K562 (cell line): ENCODE measurements around the gene TMED6. TPM values are rescaled to one million over a fixed set of nuclear protein-coding genes. Genes with fewer than 3 reads are reported as not detected.

ENCODE experiments used
- CHD4 ChIP-seq: fragments of 200-600 bp; sonication (generic); IDR thresholded peaks from 3 replicates; pipeline ENCODE4 v1.6.1; 2012; ENCODE audit warnings: low read depth, mild to moderate bottlenecking, mixed read lengths, low read length, inconsistent platforms; ENCODE audit not compliant: insufficient read depth, insufficient replicate concordance, poor library complexity, severe bottlenecking
- DMBX1 ChIP-seq: fragments of 250-450 bp; sonication (Bioruptor Pico); IDR thresholded peaks from 2 replicates; pipeline ENCODE4 v1.8.0; 2022; ENCODE audit warnings: inconsistent platforms, mild to moderate bottlenecking, moderate library complexity, borderline replicate concordance
- ETV1 ChIP-seq: fragments of 450-650 bp; conservative IDR thresholded peaks from 2 replicates; pipeline ENCODE4 v1.6.1; 2016; ENCODE audit warnings: missing genetic modification characterization, control low read depth, low read depth, missing compliant biosample characterization
- HDAC8 ChIP-seq: fragments of 450-650 bp; IDR thresholded peaks from 2 replicates; pipeline ENCODE4 v1.6.1; 2016; ENCODE audit warnings: mild to moderate bottlenecking, missing genetic modification characterization, moderate library complexity, missing compliant biosample characterization
- HNRNPH1 ChIP-seq: fragments of 200-400 bp; formaldehyde crosslinking; optimal IDR thresholded peaks from 2 replicates; pipeline ENCODE3; 2017; ENCODE audit warnings: low read depth, mild to moderate bottlenecking, low read length, moderate library complexity
- JUNB ChIP-seq: fragments of 450-650 bp; formaldehyde crosslinking; conservative IDR thresholded peaks from 2 replicates; pipeline ENCODE4 v1.4.0; 2020; ENCODE audit warnings: mild to moderate bottlenecking
- NFIX ChIP-seq: fragments of 250-450 bp; sonication (Bioruptor Pico); IDR thresholded peaks from 2 replicates; pipeline ENCODE4 v1.4.0; 2020; ENCODE audit warnings: low read depth, mild to moderate bottlenecking, moderate library complexity
- NR3C1 ChIP-seq: sonication (generic); formaldehyde crosslinking; IDR thresholded peaks from 2 replicates; pipeline ENCODE4 v1.8.1; 2022; ENCODE audit warnings: missing genetic modification reagents
- PHF20 ChIP-seq: fragments of 450-650 bp; IDR thresholded peaks from 2 replicates; pipeline ENCODE4 v1.6.1; 2018; ENCODE audit not compliant: partially characterized antibody
- POLR2B ChIP-seq: fragments of 450-650 bp; IDR thresholded peaks from 2 replicates; pipeline ENCODE4 v1.6.1; 2018; ENCODE audit warnings: low read depth; ENCODE audit not compliant: partially characterized antibody
- POLR2G ChIP-seq: fragments of 200-400 bp; formaldehyde crosslinking; IDR thresholded peaks from 2 replicates; pipeline ENCODE4 v1.6.1; 2017; ENCODE audit warnings: low read depth, mild to moderate bottlenecking, antibody characterized with exemption, low read length, moderate library complexity
- RFX1 ChIP-seq: fragments of 450-650 bp; IDR thresholded peaks from 2 replicates; pipeline ENCODE4 v1.6.1; 2016; ENCODE audit warnings: mild to moderate bottlenecking, moderate library complexity
- TARDBP ChIP-seq: fragments of 450-650 bp; IDR thresholded peaks from 2 replicates; pipeline ENCODE4 v1.6.1; 2016
- TRIM28 ChIP-seq: fragments of 450-650 bp; IDR thresholded peaks from 2 replicates; pipeline ENCODE4 v1.6.1; 2017
- U2AF1 ChIP-seq: fragments of 200-400 bp; formaldehyde crosslinking; optimal IDR thresholded peaks from 2 replicates; pipeline ENCODE3; 2017; ENCODE audit warnings: mild to moderate bottlenecking, low read depth, low read length, moderate library complexity
- ZC3H4 ChIP-seq: sonication (generic); formaldehyde crosslinking; IDR thresholded peaks from 2 replicates; pipeline ENCODE4 v1.9.0; 2021; ENCODE audit warnings: missing genetic modification reagents, borderline replicate concordance
- ZNF24 ChIP-seq: fragments of 450-650 bp; IDR thresholded peaks from 2 replicates; pipeline ENCODE4 v1.6.1; 2016
- ZNF436 ChIP-seq: fragments of 250-450, 450-650 bp; sonication (Bioruptor Pico); formaldehyde crosslinking; IDR thresholded peaks from 2 replicates; pipeline ENCODE4 v1.7.0; 2020; ENCODE audit warnings: mild to moderate bottlenecking
- ZNF445 ChIP-seq: fragments of 250-450 bp; sonication (Bioruptor Pico); IDR thresholded peaks from 2 replicates; pipeline ENCODE4 v1.4.0; 2020; ENCODE audit warnings: low read depth, mild to moderate bottlenecking, moderate library complexity
- ZNF75A ChIP-seq: fragments of 450-650 bp; formaldehyde crosslinking; IDR thresholded peaks from 2 replicates; pipeline ENCODE4 v1.4.0; 2020; ENCODE audit warnings: mild to moderate bottlenecking
- polyA plus RNA-seq, 8 experiments: library from polyadenylated mRNA; depleted of rRNA in 4 of 8; stranded (reverse) in 5 of 8; unstranded in 3 of 8; fragments of >200 nt; fragmentation: Nextera tagmentation in 2 of 8; fragmentation: Illumina TruSeq in 1 of 8; extraction: Ambion mirVana in 2 of 8; extraction: Trizol in 1 of 8; gene quantifications; 2 replicates each; pipeline versions ENCODE4 v1.2.1 to v1.2.3, GENCODE V29; 2011 to 2014; ENCODE audit warnings: inconsistent platforms in 1 of 8, missing spikeins in 1 of 8
- total RNA-seq, 7 experiments: library from RNA; depleted of rRNA in 6 of 7; stranded (reverse); fragments of >200 nt in 6 of 7; fragmentation: Illumina TruSeq in 2 of 7; extraction: Trizol in 2 of 7; gene quantifications; 2 replicates each; pipeline versions ENCODE4 v1.2.1 to v1.2.3, GENCODE V29; 2011 to 2021; ENCODE audit warnings: low replicate concordance in 1 of 7
- TF ChIP-seq, protein P1 (sequence below): IDR thresholded peaks from 2 replicates; pipeline ENCODE4 v1.6.1; 2012; ENCODE audit warnings: low read depth, low read length, improper control_type of control experiment, borderline replicate concordance
- TF ChIP-seq, protein P2 (sequence below): fragments of 150-350 bp; IDR thresholded peaks from 2 replicates; pipeline ENCODE4 v1.6.1; 2014; ENCODE audit warnings: low read depth, mild to moderate bottlenecking, low read length, borderline replicate concordance
- TF ChIP-seq, protein P3 (sequence below), 2 experiments: fragments of 450-650 bp; IDR thresholded peaks; 2 replicates each; pipeline ENCODE4 v1.6.1; 2016

TMED6 gene
- total and polyA plus RNA-seq, 9 of the 15 experiments (the other 6 are each of a cell fraction or from before 2014, with no cell fraction given), result 0.14 to 0.45 (median 0.25) TPM; not detected in 2

DNA sequence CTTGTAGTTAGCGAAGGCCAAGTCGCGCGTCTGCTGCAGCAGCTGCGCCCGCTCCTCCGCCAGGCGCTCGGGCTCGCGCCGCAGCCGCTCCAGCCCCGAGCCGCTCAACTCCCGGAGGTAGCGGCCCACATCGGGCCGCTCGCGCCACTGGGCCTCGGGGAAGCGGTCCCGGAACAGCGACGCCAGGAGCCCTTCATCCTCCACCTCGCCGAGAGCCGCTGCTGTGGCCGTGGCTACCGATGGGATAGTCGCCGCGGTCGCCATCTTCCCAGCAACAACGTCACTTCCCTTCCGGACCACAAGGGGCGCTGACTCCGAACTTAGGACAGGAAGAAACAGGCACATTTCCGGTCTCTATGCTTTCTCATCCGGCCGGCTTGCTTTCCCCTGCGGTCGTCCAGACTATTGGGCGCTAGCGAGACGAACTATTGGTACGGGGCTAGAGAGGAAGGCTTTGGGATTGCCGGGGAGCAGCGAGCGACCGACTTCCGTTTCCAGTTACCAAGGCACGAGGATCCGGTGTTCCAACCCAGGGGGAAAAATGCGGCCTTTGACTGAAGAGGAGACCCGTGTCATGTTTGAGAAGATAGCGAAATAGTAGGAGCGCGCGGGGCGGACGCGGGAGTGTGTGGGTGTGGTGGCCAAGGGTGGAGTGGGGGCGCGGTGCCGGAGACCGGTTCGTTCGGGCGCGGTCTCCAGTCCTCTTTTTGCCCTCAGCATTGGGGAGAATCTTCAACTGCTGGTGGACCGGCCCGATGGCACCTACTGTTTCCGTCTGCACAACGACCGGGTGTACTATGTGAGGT, 12.1 kb downstream of the TMED6 start, which contains the start of the genes COG8 and NIP7 (continued):
- TF ChIP-seq NR3C1 (no peak), ZNF75A (CRISPR knock-in tag) (no peak), TARDBP (0 out of 2 replicates have a peak, but pooled peaks have one; percentile 40), PHF20 (peak; percentile 88), RFX1 (no peak), ZNF436 (no peak), POLR2B (peak; percentile 89), JUNB (no peak), ZNF445 (CRISPR knock-in tag) (no peak), TRIM28 (no peak), ZNF24 (no peak), DMBX1 (CRISPR knock-in tag) (no peak), HNRNPH1 (no peak), POLR2G (peak; percentile 97), NFIX (CRISPR knock-in tag) (no peak), HDAC8 (no peak), ZC3H4 (CRISPR knock-in tag) (no peak), ETV1 (tag) (peak; percentile 98), CHD4 (no peak), U2AF1 (no peak)
- TF ChIP-seq, protein P1, sequence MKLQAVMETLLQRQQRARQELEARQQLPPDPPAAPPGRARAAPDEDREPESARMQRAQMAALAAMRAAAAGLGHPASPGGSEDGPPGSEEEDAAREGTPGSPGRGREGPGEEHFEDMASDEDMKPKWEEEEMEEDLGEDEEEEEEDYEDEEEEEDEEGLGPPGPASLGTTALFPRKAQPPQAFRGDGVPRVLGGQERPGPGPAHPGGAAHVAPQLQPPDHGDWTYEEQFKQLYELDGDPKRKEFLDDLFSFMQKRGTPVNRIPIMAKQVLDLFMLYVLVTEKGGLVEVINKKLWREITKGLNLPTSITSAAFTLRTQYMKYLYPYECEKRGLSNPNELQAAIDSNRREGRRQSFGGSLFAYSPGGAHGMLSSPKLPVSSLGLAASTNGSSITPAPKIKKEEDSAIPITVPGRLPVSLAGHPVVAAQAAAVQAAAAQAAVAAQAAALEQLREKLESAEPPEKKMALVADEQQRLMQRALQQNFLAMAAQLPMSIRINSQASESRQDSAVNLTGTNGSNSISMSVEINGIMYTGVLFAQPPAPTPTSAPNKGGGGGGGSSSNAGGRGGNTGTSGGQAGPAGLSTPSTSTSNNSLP, result no peak
- TF ChIP-seq, protein P2, sequence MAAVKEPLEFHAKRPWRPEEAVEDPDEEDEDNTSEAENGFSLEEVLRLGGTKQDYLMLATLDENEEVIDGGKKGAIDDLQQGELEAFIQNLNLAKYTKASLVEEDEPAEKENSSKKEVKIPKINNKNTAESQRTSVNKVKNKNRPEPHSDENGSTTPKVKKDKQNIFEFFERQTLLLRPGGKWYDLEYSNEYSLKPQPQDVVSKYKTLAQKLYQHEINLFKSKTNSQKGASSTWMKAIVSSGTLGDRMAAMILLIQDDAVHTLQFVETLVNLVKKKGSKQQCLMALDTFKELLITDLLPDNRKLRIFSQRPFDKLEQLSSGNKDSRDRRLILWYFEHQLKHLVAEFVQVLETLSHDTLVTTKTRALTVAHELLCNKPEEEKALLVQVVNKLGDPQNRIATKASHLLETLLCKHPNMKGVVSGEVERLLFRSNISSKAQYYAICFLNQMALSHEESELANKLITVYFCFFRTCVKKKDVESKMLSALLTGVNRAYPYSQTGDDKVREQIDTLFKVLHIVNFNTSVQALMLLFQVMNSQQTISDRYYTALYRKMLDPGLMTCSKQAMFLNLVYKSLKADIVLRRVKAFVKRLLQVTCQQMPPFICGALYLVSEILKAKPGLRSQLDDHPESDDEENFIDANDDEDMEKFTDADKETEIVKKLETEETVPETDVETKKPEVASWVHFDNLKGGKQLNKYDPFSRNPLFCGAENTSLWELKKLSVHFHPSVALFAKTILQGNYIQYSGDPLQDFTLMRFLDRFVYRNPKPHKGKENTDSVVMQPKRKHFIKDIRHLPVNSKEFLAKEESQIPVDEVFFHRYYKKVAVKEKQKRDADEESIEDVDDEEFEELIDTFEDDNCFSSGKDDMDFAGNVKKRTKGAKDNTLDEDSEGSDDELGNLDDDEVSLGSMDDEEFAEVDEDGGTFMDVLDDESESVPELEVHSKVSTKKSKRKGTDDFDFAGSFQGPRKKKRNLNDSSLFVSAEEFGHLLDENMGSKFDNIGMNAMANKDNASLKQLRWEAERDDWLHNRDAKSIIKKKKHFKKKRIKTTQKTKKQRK, result no peak
- TF ChIP-seq, protein P3, sequence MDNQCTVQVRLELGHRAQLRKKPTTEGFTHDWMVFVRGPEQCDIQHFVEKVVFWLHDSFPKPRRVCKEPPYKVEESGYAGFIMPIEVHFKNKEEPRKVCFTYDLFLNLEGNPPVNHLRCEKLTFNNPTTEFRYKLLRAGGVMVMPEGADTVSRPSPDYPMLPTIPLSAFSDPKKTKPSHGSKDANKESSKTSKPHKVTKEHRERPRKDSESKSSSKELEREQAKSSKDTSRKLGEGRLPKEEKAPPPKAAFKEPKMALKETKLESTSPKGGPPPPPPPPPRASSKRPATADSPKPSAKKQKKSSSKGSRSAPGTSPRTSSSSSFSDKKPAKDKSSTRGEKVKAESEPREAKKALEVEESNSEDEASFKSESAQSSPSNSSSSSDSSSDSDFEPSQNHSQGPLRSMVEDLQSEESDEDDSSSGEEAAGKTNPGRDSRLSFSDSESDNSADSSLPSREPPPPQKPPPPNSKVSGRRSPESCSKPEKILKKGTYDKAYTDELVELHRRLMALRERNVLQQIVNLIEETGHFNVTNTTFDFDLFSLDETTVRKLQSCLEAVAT (IDR thresholded peaks at IDR 0.05), result peak in 1 of 2 experiments; percentile 79; a peak in 2 of 4 replicates
